RWPE1 (cell line): ENCODE measurements around the gene ARL15.

ENCODE experiments used
- CTCF ChIA-PET: fragments of 350-600 bp; sonication (Branson Sonifier 250); formaldehyde crosslinking; extraction: SDS; loops from one replicate; lab custom pipeline; 2021; lab: Yijun Ruan, JAX
- POLR2A ChIA-PET: fragments of 400-600 bp; formaldehyde crosslinking; extraction: SDS; loops from one replicate; lab custom pipeline; 2020; ENCODE audit warnings: antibody characterized with exemption; ENCODE audit not compliant: low non-redundant PET; lab: Yijun Ruan, JAX
- DNase-seq: peaks from one replicate; pipeline ENCODE4 v3.0.0; 2012; ENCODE audit warnings: low spot score
- H3K27ac ChIP-seq: fragments of 450-650 bp; 2 replicates; pipeline ENCODE4 v1.5.1; 2017
- TF ChIP-seq, protein P1 (sequence below): fragments of 450-650 bp; conservative IDR thresholded peaks from 2 replicates; pipeline ENCODE4 v1.5.1; 2017; ENCODE audit warnings: low read depth, mild to moderate bottlenecking

Gene ARL15

DNA sequence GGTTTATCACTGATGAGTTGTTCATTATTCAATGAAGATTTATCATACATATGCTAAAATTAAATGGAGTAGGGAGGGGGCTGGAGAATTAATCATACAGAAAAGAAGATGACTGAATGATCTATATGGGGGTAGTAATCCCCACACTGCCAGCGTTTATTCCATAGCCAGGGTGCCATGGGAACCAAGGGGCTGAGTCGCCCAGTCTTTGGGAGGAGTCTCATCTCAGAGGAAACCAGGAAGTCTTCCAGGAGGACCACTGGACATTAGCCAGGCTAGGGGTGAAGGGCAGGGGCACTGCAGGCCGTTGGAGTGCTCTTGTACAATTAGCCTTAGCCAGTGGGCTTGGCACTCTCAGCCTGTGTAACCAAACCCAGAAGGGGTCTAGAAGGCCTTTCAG, 226.5 kb downstream of the ARL15 start:
- TF ChIP-seq, protein P1, sequence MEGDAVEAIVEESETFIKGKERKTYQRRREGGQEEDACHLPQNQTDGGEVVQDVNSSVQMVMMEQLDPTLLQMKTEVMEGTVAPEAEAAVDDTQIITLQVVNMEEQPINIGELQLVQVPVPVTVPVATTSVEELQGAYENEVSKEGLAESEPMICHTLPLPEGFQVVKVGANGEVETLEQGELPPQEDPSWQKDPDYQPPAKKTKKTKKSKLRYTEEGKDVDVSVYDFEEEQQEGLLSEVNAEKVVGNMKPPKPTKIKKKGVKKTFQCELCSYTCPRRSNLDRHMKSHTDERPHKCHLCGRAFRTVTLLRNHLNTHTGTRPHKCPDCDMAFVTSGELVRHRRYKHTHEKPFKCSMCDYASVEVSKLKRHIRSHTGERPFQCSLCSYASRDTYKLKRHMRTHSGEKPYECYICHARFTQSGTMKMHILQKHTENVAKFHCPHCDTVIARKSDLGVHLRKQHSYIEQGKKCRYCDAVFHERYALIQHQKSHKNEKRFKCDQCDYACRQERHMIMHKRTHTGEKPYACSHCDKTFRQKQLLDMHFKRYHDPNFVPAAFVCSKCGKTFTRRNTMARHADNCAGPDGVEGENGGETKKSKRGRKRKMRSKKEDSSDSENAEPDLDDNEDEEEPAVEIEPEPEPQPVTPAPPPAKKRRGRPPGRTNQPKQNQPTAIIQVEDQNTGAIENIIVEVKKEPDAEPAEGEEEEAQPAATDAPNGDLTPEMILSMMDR = no peak
- ChIA-PET CTCF (no interaction called here), POLR2A (no interaction called here)
- H3K27ac ChIP-seq = no peak overlapping the region
- no peak for DNase-seq

DNA sequence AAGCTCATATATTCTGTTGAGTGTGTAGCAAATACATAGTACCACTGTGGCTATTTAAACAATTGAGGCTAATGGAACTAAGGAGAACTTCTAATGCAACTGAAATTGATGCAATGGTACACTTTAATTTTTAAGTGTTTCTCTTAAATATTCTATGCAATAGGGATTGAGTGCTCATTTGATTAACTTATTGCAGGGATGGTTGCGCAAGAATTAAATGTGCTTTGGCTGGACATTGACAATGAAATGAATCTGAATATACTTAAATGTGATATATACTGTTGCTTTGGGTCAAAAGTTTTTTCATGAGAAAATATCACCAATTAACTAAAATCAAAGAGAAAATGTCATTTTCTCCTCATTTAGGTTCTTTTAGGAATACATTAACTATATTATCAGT, 227.1 kb downstream of the ARL15 start:
- CTCF ChIA-PET = no interaction called here
- no peak overlapping the region for H3K27ac ChIP-seq
- DNase-seq = no peak
- POLR2A ChIA-PET = no interaction called here
- TF ChIP-seq, protein P1 = no peak

DNA sequence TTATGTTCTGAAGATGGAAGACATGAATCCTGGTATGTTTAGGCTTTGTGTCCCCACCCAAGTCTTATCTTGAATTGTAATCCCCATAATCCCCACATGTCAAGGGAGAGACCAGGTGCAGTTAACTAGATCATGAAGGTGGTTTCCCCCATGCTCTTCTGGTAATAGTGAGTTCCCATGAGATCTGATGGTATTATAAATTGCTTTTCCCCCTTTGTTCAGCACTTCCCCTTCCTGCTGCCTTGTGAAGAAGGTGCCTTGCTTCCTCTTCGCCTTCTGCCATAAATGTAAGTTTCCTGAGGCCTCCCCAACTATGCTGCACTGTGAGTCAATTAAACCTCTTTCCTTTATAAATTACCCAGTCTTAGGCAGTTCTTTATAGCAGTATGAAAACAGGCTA, 229.0 kb downstream of the ARL15 start:
- ChIA-PET POLR2A (no interaction called here), CTCF (no interaction called here)
- TF ChIP-seq, protein P1 = no peak

DNA sequence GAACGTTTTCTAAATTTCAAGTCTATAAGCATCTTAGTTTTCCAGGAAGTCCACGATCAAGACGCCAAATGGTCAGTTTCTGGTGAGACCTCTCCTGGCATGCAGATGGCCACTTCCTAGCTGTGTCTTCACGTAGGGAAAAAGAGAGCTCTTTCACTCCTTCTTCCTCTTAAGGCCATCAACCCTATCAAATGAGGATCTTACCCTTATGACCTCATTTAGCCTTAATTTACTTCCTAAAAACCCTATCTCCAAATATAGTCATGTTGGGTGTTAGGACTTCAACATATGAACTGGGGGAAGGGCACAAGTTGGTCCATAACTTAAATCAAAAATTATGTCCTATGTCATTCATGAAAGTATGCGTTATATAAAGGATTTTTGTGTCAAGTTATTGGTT, 229.5 kb downstream of the ARL15 start:
- DNase-seq = no peak
- CTCF ChIA-PET = interaction anchor here (1.2 kb wide), 1 partner anchor 14 kb away, joined by 3 read pairs; no protein-coding TSS in a partner anchor
- TF ChIP-seq, protein P1 = no peak
- POLR2A ChIA-PET = no interaction called here
- no peak overlapping the region for H3K27ac ChIP-seq

More for the DNA sequence above, 229.0 kb downstream of the ARL15 start:
- no peak for DNase-seq
- no peak overlapping the region for H3K27ac ChIP-seq

DNA sequence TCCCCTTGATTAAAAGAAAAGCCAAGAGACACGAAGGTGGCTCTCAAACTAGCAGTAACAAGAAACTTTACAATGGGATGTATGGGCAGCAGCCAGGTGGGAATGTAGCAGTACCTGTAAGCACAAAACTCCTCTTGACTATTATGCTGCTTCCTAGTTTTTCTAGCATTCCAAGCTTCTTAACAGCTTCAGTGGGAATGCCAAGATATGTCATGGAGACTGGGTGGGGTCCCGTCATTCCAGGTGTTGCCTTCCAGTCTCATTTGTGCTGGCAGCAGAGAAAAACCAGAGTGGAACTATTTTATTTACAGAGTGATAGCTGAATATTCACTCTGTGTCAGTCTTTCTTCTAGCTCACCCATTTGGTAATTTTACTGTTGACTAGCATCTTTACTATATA, 236.6 kb downstream of the ARL15 start:
- POLR2A ChIA-PET = no interaction called here
- TF ChIP-seq, protein P1 = no peak
- CTCF ChIA-PET = interaction anchor here (0.6 kb wide), 2 partner anchors 155 to 156 kb away, joined by 3 read pairs; no protein-coding TSS in a partner anchor
- no peak overlapping the region for H3K27ac ChIP-seq
- DNase-seq = peak; percentile 48

DNA sequence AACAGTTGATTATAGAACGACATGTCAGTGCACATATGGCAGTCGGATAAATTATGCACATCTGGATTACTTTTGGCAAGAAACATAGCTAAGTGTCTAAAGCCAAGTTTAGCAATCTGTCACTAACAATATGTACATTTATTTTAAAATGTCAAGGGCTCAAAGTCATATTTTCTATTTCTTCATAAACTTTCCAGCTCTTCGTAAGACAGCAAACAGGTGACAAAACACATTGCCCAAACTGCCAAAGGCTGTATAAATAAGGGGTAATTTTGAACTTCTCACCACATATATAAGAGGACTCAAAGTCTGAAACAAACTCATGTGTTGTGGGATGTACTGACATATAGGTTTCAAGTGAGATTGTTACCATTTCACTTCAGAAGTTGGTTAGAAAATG, 237.2 kb downstream of the ARL15 start:
- no peak overlapping the region for H3K27ac ChIP-seq
- ChIA-PET POLR2A (no interaction called here), CTCF (interaction anchor here (0.6 kb wide), 1 partner anchor 156 kb away, joined by 3 read pairs; no protein-coding TSS in a partner anchor)
- no peak for DNase-seq
- TF ChIP-seq, protein P1 = no peak
